Upper lobe of left lung (tissue), 4 donors: Measurements from ENCODE around the gene TRIM15.

Source experiments
- CTCF ChIP-seq, 6 experiments: fragments of 450-650 bp in 4 of 6; fragments of 200-600 bp in 2 of 6; sonication (generic) in 2 of 6; IDR thresholded peaks; one replicate each; pipeline ENCODE4 v1.5.1; 2016 to 2019; ENCODE audit warnings: antibody characterized with exemption in 6 of 6
- EP300 ChIP-seq, 4 donors: sonication (generic); formaldehyde crosslinking; IDR thresholded peaks; one replicate each; pipeline ENCODE4 v1.5.1; 2017; ENCODE audit warnings: antibody characterized with exemption in 4 of 4, control low read depth in 2 of 4
- POLR2A ChIP-seq, 4 donors: fragments of 450-650 bp; IDR thresholded peaks; one replicate each; pipeline ENCODE4 v1.5.1; 2016 to 2017; ENCODE audit warnings: antibody characterized with exemption in 4 of 4, mild to moderate bottlenecking in 2 of 4

- no peak for TF ChIP-seq POLR2A (IDR thresholded peaks at IDR 0.05)
- TF ChIP-seq EP300 (IDR thresholded peaks at IDR 0.05), result no peak
- no peak for TF ChIP-seq CTCF (IDR thresholded peaks at IDR 0.05)
Measured at GRCh38 chr6:30155520-30156261, 7.7 kb upstream of the TRIM15 start.
